HUDEP-2 (cell line): ENCODE measurements around the gene PCBP4.

Source experiments
- DNase-seq, 76 experiments: peaks; one replicate each; lab custom pipeline; 2025; ENCODE audit not compliant: unreplicated experiment in 76 of 76; lab: John Stamatoyannopoulos, UW

Gene PCBP4

DNA sequence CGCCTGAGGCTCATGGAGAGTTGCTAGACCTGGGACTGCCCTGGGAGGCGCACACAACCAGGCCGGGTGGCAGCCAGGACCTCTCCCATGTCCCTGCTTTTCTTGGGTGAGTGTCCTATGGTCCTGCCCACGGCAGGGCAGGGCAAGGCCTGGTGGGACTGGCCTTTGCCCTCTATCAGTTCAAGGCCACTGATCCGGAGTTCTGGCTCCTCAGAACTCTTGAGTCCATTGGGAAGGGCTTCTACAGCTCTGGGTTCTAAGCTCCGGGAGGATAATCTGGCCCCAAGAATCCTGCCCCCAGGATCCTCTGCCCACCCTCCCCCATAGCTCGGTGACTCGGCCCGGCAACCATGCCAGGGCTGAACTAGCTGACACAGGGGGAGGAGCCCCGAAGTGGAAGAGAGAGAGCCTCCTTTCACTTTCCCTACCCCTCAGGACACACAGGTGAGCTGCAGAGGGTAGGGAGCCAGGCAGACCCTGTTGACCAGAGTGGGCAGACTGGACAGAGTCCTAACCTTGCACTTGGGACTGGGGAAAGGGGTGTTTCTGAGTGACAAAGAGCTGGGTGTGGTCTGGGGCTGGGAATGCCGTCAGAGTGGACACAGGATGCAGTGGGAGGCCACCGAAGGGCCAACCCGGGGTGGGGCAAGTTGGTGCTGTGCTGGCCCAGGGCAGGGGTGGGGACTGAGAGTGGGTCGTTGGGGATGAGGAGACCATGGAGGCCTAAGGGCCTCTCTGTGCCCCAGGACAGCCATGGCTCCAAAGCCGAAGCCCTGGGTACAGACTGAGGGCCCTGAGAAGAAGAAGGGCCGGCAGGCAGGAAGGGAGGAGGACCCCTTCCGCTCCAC, 24.4 kb downstream of the PCBP4 start:
- DNase-seq: peak in 25 of 76 experiments; percentile 4 to 47 (median 22)

DNA sequence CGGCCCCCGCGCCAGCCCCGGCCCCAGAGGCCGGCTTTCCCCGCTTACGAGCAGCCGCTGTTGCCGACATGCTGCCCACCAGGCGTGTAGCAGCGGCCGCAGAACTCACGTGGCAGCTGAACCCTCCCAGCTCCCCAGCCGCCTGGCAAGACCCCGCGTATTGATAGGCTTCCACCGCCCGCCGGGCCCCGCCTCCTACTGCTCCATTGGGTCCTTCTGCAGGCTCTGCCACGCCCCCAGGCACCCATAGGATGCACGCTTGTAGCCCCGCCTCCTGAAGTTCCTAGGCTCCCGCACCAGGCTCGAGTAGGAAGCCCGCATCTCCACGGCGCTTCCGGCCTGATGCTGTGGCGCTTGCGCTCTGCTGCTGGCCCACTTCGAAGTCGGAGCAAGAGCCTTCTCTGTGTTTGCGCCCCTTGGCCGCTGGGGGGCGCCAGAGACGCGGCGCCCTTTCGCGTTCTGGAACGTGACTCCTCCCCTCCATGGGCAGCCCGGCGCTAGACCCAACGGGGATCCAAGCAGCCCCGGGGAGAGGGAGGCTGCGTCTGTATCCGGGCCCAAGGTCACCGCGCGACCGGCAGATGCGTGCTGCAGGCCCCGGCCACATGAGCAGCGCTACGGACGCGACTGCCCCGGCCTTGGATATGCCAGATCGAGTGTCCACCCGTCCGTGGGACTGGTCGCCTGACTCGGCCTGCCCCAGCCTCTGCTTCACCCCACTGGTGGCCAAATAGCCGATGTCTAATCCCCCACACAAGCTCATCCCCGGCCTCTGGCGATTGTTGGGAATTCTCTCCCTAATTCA, 25.3 kb downstream of the PCBP4 start, which contains the start of the genes PARP3 and RRP9:
TSS of gene PARP3 (plus strand) at position 566 of the 805 bp plus-strand sequence. CDS start 993 bp downstream, outside the sequence.
TSS of gene RRP9 (minus strand) at position 107 of the 805 bp plus-strand sequence. CDS start at position 70, 37 bp downstream.
- DNase-seq: peak in 75 of 76 experiments; percentile 96 to 100 (median 99)

DNA sequence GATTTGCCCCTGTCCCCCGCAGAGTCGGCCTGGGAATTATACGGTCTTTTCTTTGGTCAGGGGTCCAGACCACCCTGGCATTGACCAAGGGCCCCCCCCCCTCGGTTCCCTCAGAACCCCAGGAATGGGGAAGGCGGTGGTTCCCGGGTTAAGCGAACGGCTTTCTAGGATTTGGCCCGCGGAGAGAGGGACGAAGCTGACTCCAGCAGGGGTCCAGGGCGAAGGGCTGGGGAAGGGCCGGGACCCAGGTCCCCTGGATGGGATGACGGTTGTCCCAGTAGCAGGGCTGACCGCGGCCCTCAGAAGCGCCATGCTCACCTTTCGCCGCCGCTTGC, 25.8 kb downstream of the PCBP4 start:
- no peak for DNase-seq

DNA sequence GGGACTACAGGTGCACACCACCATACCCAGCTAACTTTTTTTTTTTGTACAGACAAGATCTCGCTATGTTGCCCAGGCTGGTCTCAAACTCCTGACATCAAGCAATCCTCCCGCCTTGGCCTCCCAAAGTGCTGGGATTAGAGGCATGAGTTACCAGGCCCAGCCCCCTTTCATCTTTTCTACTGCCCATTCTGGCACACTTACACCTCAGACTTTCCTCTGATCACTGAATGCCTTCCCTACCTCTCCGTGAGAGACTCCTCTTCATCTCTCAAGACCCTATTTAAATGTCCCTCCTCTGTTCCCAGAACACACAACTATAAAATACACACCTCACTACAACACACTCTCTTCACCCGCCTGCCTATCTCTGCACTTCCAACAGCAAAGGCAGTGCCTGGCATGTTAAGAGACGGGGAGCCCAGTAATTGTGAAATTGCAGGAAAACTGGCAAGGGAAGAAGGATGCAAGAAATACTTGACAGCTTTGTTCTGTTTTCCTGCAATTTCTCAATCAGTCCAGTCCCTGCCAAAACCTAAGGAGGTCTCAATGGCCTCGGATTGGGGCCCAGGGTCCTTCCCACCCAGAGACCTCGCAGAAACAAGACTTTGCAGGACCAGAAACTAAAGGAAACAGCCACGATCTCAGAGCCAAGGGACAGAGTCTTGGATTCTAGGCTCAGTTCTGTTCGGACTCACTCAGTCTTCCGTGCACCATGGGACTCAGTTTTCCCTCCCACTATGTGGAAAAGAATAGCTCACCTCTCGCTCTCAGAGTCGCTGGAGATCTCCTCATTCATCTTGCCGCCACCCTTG, 26.4 kb downstream of the PCBP4 start:
- DNase-seq: no peak

DNA sequence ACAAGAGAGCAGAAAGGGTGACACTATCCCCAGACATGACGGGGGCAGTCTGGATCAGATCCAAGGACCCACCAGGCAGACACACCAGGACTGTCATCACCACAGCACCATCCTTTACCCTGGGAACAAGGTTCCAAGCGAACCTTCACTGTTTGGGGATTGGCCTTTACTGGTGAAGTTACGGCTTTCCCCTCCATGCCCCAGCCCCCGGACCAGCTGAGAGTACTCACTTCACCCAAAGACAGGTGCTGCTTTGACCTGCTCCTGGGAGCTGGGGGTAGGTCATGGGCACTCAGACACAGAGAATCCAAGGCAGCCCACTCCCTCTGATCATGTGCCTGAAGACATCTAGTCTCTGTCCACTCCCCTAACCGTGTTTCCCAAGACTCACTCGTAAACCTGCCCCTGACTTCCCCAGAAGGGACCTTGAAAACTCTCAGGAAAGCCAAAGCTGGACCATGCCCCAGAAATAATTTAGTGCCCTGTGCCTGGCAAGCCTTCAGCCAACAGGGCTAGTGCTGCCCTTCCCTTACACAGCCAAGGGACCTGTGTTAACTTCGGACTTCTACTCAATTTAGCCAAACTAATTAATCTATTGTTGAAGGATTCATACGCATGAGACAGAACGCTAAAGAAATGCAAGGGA, 28.4 kb downstream of the PCBP4 start:
- DNase-seq: no peak

DNA sequence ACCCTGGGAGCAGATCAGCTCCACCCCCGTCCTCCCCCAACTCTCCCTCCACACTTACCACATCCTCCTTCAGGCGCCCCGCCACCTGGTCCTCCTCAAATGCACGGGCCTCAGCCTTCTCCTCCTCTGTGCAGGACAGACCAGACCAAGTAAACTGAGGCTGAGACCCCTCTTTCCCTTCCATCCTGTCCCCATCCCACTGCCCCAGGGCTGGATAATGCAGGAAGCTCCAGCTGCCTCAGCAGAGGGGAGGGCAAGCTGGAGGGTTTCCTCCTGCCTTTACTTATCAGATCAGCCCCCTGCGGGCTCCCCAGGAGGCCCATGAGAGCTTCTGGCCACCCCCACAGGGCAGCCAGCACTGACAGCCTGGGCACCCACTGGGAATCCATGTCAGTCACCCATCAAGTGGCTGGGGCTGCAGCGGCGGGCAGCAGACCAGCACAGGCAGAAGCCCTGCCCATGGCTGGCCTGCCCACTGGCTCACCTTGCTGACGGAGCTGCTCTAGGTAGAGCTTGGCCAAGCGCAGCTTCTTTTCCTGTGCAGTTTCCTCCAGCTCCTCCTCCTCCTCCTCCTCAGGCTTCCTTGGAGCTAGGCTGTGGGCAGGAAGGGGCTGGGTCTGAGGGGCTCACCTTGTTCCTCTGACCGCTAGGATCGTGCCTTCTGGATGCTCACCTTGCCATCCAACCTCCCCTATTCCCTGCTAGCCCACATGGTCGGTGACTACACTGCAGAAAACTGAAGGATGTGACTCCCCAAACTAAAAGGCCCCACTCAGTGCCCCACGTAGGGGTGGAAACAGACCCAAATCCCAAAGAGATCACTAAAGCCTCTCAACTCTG, 29.4 kb downstream of the PCBP4 start:
- DNase-seq: no peak

DNA sequence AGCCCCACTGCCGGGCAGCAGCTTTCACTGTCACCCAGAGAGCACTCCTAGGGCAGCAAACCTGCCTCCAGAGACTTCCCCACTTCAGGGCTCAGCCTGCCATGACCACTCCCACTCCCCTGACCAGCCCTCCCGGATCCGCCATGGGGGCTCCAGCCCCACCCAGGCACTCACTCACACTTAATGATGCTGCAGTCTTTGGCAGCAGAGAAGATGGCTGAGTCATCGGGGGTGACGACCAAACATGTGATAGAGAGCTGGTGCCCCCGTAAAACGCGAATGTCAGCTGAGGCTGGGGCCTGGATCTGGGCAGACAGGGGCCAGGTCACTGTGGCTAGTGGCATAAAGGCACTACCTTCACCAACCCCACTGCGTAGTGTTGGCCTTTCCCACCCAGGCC, 30.2 kb downstream of the PCBP4 start:
- DNase-seq: no peak

DNA sequence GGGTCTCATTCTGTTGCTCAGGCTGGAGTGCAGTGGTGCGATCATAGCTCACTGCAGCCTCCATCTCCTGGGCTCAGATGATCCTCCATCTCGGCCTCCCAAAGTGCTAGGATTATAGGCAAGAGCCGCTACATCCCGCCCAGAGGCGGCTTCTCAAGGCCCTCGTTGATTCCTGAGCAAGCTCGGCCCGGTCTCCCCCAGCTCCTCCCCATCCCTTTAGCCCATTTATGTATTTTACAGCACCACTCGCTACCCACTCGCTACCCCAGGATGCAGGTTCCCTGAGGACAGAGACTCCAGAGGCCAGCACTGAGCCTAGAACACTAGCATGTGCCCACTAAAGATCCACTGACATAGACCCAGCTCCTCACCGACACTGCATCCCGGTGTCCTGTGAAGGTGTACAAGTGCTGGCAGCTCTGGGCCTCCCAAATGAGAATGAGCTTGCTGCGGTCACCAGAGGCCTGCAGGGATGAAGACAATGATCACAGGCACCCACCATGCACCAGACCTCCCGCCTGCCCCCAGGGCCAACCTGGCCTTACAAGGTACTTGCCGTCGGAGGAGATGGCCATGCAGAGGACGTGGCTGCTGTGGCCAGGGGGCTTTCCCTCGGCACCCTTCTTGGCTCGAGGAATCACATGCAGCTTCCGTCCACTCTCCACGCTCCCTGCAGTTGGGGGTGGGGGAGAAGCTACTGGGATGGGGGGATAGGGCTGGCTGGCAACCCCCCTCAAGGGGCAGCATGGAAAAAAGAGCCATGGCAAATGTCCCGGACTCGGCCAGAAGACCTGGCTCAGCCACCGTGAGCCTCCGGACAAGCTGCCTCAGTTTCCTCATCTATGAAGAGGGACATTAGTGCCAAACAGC, 31.1 kb downstream of the PCBP4 start:
- no peak for DNase-seq

DNA sequence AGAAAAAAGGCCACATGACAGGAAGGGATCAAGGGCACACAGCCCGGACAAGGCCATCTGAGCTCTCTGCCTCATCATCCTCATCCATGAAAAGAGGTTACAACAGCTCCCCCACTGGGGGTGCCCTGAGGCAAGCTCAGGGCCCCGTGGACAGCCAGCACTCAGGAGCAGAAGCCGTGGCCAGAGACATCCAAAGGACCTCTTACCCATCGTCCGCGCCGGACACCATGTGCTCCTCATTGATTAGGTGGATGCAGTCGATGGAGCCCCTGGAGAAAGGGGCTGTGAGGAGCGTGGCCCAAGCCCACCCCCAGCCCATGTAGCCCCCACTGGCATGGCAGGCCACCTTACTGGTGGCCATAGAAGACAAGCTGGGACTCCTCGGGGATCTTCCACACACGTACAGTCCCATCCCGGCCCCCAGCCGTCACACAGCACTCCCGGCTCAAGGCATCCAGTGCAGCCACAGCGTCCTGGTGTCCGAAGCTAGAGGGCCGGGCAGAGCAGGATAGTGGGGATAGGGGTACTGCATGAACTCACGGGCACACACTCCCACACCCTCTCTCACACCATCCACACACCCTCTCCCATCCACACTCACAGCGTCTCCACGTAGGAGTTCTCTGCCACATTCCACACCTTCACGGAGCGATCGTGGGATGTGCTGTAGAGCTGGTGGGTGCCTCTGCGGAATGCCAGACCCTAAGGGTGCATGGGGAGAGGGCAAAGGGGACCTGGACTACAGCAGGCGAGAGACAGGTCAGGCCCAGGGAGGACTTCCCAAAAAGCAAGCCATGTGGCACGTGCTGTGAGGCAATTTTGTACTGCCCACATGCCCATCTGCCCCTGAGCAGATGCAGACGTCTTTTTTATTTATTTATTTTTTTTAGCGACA, 32.0 kb downstream of the PCBP4 start:
- no peak for DNase-seq

DNA sequence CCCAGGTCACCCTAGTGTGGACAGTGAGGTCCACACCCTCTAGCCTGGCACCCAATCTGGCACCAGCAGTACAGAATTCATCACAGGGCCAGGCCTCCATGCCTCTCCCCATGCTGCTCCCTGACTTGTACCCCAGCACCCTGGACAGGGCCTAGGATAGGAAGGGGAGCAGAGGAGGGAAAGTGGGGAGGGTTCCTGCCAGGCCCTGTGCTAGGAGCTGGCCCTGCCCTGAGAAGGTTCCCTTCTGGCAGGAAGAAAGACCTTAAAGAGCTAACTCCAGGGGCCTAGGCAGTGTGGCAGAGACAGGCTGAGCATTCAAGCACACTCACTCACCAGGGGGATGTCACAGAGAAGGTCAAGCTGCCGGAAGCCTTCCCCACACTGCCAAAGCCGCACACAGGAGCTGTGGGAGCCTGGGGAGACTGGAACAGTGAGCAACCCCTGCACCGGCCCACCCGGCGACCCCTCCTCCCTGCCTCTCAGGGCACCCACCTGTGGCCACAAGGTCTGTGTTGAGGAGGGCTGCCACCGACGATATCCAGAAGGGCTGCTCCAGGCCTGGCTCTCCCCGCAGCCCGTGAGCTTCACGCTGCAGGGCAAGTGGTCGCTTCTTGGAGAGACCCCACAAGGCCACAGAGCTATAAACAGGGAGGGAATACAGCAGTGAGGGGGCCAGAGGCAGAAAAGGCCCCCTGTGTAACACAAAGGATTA, 33.0 kb downstream of the PCBP4 start:
- no peak for DNase-seq

DNA sequence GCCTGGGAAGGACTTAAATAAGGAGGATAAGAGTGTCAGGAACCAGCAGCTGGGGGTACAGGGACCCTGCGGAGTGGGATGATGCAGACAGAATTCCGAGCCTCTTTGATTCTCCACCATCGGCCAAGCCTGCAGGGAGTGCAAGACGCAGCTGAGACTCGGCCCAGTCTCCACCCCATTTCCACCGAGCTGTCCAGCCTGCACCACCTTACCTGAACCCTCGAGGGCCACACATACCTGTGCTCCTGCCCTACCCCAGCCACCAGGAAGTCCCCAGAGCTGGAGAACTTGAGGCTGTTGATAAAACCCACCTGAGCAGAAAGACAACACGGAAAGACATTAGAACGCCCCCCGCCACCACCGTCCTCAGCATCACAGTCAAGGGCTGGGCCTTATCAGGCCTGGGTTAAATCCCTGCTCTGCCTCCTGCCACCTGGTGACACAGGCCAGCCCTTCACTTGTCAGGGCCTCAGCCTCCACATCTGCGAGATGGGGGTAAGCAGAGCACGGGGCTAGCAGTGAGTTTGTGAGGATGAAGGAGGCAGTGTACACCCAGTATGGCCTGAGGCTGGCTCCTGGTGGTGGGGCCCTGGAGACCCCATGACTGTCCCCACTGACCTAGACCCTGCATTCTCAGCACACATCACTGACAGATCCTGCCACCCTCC, 33.6 kb downstream of the PCBP4 start:
- DNase-seq: no peak

DNA sequence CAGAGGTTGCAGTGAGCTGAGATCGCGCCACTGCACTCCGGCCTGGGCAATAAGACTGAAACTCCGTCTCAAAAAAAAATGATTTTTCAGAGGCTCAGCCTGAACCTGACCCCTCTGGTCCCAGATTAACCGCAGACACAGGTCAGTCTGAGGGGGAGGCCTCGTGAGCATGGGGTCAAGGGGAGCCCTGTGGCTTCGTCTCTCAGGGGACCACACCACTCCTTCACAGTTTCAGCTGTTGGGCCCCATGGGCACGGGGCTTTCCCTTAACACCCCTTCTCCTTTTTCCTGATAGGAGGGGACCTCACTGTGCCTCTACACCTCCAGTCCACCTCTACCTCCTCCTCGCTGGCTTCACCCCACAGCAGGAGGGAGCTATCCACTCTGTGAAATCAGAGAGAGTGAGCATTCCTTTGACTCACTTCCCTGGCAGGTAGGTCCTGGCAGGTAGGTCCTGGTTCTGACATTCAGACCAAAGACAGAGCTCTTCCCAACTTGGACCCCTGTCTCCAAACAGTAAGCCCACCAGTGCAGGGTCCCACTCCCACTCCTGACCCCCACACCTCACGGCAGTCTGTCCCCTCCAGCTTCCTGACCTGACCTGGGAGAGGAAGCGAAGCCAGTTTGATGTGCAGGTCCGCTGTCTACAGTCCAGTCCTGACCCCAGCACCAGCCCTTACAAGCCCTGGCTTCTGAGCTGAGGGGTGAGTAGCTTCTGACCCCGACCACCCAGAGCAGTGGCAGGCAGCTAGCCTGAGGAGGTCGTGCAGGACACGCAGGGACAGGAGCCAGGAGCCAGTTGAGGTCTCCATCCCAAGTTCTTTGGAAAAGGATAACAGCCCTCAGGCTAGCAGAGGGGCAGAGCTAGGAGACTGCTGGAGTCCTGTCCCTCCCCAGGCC, 34.5 kb downstream of the PCBP4 start:
- DNase-seq: no peak

DNA sequence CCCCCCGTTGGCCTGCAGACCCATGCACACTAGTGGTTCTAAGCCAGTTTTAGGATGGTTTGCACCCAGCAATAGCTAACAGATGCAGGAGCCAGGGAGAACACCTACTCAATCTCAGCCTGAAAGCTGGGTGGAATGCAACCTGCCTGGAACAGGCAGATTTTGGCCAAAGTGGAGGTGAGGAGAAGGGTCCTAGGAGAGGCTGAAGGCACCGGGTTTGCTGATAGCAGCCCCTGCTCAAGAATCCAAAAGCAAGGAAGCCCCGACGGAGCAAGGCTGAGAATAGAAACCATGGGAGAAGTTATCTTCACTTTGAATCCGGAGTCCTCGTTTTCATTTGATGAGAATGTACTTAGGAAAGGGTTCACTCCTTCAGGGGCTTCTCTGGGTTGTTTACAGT, 35.5 kb downstream of the PCBP4 start:
- DNase-seq: no peak

DNA sequence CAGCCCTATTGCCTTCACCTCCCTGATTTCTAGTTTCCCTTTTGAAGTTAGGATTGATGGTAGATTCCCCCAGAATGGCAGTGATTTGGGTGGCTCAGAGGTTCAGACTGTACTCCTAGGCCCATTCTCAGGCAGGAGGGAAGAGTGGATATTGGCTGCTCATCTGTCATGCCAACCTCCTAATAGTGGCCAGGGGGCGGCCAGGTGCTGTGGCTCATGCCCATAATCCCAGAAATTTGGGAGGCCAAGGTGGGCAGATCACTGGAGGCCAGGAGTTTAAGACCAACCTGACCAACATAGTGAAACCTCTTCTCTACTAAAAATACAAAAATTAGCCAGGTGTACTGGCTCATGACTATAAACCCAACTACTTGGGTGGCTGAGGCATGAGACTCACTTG, 36.8 kb downstream of the PCBP4 start:
- DNase-seq: no peak

DNA sequence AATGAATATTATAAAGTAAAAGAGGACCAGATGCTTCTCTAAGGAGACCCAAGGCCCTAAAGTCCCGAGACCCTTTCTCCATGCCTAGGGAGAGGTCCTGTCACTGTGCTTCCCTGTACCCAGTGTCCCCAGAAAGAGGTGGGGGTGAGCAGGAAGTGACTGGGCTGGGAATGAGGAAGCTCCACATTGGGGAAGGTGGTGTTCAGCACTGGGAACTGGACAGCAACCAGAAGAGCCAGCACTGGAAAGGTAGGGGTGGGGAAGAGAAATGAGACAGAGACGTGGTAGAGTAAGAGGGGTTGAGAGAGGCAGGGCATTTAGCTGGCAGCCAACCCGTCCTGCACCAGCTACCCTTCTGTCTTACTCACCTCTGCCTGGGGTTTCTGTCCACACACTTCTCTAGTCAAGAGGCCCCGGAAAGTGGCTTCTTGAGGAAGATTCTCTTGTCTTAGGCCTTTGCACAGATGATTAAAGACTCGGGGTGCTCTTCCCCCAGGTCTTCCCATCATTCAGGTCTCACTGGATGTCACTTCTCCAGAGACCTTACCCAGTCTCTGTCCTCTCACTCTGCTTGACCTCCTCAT, 37.7 kb downstream of the PCBP4 start:
- DNase-seq: no peak
